HG03280 (cell line): ENCODE measurements around the gene PTCD1.
"Not testable (repeated sequence)": the region's sequence is repeated elsewhere in the genome, so short reads cannot be mapped to it uniquely, and the experiment has no call there.

Experiments
- ATAC-seq: cut with Tn5 transposase; IDR thresholded peaks from one replicate; pipeline ENCODE4 v1.9.1; 2021; ENCODE audit warnings: mild to moderate bottlenecking, moderate library complexity; ENCODE audit not compliant: unreplicated experiment

Gene PTCD1

DNA sequence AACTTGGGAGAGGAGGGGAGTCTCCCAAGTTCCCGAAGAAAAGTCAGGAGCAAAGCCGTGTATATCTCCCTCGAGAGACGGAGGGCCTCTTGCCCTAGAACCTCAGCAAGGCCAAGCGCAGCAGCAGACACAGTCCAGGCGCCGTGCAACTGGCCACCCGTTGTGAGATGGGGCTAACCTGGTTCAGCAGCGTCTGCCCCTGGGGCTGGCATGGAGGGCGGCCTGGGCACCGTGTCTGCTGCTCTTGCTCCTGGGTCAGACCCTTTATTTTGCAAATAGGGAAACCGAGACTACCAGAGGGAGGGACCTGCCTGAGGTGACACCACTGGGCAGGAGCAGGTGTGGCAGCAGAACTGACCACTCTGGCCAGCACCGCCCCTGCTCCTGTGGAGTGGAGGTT lies 13.9 kb upstream of the PTCD1 start:
- no peak for ATAC-seq

DNA sequence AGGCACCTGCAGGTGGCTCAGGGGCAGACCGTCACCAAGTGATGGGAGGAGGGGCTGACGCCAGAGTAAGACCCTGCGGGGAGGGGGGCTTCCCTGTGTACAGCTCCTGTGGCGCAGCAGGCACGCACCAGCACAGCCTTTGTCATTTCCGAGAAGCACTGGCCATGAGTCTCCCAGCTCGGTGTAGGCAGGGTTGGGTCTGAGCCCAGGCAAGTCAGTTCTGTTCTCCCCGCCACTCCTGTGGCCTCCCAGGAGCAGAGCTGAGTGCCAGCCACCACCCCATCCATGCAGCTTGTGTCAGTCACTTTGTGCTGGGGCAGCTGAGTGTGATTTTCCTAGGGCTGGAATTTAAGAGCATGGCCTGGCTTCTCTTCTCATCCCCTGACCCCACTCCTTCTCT lies 13.3 kb upstream of the PTCD1 start:
- no peak for ATAC-seq

DNA sequence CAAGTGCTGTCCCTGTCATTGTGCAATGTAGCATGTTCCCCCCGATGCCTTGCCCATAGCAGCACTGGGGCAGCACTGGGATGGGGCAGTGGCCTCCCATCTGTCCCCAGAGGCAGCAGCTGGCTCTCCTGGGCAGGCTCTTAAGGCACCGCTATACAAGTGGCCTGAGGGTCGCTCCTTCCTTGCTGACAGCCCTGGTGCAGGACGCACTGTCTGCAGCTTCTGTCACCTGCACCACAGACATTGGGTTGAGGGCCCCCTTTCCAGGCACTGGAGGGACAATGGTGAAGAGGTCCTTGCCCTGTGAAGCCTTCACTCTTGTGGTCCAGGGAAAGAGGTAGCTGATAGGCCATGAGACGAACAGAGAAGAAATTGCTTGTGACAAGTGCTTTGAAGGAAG lies 10.7 kb upstream of the PTCD1 start:
- no peak for ATAC-seq

DNA sequence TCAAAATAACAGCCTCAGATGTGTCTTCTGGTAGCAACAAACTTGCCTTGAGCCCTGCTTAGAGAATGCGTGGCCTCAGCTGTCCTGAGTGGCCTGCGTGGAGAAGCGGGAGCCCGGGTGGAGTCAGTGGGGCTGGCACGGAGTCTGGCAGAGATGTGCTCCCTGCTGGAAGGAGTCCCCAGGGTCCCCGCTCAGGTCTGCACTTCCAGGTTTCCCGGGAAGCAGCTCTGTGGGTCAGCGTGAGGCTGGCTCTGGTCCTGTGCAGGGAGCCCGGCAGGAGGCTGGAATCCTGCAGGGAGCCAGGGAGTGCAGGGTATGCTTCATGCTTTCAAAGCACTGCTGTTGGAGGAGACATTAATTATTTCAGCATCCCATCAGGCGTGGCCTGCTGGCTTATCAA lies 10.3 kb upstream of the PTCD1 start:
- no peak for ATAC-seq

DNA sequence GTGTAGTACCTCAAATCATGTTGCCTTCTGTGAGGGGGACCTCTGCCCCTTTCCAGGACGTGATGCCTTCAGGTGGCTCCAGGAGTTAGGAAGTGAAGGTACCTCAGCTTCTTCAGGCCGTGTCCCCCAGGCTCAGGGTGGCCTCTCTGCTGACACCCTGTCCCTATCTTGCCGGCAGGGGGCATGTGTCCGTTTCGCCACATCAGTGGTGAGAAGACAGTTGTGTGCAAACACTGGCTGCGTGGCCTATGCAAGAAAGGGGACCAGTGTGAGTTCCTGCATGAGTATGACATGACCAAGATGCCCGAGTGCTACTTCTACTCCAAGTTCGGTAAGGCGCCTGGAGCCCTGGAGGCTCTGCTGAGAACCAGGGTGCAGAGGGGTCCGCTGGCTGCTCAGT lies 9.3 kb upstream of the PTCD1 start:
- no peak for ATAC-seq

DNA sequence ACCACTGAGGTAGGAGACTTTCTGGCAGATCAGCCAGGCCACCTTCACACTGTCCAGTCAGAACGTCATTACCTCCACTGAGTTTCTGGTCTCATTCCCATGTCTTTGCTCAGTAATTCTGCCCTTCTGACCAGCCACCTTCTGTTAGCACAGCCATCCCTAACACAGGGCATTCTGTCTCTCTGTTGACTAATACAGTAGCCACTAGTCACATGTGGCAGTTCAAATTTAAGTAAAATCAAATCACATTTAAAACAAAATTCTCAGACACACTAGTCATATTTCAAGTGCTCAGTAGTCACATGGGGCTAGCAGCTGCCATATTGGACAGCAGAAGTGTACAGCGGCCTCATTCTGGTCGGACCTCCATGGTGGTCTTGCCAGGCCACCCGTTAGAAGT lies 7.5 kb upstream of the PTCD1 start:
- no peak for ATAC-seq

DNA sequence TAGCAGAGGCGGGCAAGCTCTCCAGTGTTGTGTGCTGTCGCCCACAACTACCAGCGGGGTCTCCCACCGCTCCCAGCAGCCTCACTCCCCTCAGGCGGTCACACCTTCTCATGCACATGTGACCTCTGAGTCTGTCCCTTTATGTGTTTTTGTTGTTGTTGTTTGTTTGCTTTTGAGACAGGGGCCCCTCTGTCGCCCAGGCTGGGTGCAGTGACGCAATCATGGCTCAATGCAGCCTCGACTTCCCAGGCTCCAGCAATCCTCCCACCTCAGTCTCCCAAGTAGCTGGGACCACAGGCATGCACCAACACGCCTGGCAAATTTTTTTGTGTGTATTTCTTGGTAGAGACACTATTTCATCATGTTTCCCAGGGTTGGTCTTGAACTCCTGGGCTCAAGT lies 1.6 kb upstream of the PTCD1 start:
- ATAC-seq: no peak

DNA sequence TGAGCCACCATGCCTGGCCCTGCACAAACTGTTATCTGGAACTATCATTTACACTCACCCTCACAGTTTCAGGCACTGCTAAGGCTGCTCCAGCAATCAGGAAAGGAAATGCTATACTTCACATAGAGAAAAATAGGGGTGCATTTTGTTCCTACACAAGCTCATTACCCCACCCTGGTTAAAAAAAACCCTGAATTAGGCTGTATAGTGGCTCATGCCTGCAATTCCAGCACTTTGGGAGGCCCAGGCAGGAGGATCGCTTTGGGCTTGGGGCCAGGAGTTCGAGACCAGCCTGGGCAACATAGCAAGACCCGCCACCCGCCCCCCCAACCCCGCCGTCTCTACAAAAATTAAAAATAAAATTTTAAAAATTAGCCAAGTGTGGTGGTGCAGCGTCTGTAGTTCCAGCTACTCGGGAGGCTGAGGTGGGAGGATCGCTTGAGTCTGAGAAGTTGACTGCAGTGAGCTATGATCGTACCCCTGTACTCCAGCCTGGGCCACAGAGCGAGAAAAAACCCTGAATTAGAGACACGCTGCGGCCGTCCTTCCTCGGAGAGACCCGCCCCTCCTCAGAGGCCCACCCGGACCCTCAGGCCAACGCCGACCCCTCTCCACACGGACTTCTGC lies 539 bp downstream of the PTCD1 start:
- ATAC-seq: no peak

DNA sequence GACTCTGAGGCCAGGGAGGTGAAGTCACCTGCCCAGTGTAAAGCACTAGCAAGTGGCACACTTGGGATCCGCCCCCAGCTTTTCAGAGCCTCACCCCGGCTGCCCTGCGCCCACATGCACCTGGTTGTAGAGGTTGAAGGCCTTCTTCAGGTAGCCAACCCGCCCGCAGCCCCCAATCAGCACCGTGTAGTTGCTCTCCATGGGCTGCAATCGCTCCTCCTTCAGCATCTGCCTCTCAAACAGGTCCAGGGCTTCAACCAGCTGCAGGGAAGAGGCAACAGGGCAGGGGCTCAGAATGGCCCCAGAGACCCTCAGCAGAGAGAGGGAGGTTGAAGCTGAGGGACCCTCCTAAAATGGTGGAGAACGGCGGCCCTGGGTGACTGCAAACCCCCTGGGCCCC lies 5.4 kb downstream of the PTCD1 start:
- no peak for ATAC-seq

DNA sequence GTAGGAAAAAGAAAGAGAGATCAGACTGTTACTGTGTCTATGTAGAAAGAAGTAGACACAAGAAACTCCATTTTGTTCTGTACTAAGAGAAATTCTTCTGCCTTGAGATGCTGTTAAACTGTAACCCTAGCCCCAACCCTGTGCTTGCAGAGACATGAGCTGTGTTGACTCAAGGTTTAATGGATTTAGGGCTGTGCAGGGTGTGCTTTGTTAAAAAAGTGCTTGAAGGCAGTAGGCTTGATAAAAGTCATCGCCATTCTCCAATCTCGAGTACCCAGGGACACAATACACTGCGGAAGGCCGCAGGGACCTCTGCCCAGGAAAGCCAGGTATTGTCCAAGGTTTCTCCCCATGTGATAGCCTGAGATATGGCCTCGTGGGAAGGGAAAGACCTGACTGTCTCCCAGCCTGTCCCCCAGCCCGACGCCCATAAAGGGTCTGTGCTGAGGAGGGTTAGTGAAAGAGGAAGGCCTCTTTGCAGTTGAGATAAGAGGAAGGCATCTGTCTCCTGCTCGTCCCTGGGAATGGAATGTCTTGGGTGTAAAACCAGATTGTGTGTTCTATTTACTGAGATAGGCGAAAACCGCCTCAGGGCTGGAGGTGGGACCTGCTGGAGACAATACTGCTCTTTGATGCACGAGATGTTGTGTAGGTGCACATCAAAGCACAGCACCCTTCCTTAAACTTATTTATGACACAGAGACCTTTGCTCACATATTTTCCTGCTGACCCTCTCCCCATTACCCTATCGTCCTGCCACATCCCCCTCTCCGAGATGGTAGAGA lies 6.7 kb downstream of the PTCD1 start:
- ATAC-seq: not testable (repeated sequence)

DNA sequence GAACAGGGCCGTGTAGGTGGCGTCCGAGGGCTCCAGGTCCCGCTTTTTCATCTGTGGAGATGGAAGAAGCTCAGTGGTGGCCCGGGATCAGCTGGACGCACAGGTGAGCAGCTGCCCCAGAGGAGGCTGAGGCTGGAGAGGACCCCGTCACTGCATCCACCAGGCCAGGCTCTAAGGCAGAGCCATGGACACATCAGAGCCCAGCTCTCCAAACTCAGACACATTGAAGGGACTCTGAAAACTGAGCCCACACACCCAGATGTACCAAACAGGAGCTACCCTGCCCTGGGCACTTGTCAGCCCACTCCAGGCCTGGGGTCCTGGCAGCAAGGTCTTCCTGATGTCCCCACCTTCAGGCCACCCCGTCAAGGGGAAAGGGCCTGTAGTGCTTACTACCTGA lies 8.8 kb downstream of the PTCD1 start:
- no peak for ATAC-seq

DNA sequence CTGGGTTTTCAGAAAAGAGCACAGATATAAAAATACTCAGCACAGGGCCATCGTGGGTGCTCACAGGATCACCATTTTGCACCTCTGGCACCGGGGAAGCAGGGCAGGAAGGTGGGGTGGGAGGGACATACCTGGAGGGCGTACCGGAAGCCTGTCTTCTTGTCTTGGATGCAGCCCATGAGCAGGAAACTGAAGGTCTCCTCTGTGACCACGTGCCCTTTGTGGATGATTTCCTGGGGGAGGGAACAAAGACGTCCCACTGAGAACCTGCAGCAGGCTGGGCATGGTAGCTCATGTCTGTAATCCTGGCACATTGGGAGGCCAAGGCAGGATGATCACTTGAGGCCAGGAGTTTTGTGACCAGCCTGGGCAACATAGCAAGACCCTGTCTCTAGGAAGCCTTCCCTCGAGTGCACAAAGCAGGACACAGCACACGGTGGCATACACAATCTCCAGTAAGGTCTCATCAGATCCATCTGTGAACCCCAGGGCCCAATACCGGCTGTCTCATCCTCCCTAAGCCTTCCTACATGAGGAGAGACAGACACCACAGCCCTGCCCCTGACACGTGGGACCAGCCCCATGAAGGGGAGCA lies 9.5 kb downstream of the PTCD1 start:
- ATAC-seq: no peak

DNA sequence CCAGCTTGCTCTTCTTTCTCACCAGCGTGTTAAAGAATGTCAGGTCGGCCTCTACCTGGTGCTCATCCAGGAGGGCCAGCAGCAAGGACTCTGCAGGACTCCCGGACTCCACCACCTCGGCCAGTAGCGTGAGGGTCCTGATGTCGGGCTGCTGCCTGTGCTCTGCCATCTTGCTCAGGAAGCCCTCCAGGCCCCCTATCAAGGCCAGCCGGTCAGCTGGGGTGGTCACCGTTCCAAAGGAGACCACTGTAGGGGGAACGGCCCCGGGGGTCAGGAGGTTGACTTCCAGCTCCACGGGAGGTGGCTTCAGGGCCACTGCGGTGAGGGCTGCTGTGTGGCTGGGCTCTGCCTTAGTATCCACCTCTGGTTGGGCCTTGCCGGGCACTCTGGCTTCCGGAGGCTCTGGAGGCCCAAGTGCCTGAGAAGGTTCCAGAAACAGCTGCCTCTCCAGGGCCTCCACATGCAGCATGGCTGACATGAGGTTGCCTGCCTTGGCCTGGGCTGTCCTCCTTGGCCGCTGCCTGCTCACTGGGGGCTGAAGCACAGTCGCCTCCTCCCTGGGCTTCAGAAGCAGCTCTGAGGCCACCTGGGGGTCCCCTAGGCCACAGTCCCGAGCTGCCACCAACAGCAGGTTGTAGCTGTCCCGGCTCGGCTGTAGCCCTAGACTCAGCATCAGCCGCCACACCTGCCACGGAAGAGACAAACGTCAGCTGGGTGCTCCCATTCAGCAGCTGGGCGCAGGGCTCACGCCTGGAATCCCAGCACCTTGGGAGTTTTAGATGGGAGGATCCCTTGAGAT lies 13.5 kb downstream of the PTCD1 start:
- no peak for ATAC-seq

DNA sequence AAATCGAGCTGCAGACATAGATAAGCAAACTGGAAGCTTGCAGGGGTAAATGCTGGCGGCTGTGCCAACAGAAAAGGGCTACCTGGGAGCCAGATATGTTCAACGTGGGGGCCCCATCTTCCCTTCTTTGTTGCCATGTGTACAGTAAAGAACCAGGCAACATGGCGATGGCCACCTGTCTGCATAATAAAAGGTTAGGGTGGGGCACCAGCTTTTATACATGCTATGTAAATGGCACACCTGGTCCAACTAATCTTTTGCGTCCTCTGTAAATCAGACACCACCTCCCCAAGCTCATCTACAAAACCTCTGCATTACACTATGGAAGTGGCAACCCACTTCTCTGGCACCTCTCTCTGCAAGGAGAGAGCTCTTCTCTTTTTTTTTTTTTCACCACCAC lies 16.0 kb downstream of the PTCD1 start:
- no peak for ATAC-seq

DNA sequence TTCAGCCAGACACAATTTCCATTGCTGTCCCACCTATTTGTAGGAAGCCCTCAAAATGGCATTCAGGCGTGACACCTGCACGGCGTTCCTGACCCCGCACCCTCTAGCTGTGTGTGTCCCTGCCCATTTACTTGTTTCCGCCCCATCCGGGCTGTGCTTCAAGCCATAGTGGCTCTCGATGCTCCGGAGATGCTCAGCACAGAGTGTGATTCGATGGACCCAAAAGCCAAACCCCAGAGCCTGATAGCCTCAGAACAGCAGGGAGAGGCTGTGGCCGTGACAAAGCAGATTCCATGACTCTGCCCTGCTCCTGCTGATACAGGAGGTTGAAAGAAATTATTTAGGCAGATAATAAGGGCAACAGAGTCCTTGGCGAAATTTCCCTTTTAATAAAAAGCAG lies 16.4 kb downstream of the PTCD1 start:
- no peak for ATAC-seq

DNA sequence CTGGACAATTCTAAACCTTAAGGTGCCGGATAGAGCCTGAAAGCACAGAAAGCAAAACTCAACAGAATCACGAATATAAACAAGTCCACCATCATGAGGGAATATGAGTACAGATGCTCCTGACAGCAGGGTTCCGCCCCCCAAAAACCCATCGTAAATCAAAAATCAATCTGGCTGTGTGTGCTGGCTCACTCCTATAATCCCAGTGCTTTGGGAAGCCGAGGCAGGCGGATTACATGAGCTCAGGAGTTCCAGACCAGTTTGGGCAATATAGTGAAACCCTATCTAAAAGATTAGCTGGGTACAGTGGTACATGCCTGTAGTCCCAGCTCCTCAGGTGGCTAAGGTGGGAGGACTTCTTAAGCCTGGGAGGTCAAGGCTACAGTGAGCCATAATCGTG lies 17.6 kb downstream of the PTCD1 start:
- no peak for ATAC-seq

DNA sequence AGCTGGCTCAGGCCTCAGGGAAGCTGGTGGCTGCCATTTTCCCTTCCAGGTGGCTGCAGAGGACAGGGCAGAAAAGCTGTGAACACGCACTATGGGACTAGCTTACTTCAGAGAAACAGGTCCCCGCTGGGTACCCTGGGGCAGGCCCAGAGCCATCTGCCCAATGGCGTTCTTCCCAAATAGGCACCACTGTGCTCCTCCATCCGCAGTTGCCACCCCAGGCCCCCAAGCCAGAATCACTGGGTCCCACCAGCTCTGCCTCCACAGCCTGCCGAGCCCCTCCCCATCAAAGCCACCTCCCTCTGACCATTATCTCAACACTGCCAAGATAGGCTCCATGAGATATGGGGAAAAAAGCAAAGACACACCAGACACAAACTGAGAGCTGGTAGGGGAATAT lies 18.4 kb downstream of the PTCD1 start:
- ATAC-seq: no peak

DNA sequence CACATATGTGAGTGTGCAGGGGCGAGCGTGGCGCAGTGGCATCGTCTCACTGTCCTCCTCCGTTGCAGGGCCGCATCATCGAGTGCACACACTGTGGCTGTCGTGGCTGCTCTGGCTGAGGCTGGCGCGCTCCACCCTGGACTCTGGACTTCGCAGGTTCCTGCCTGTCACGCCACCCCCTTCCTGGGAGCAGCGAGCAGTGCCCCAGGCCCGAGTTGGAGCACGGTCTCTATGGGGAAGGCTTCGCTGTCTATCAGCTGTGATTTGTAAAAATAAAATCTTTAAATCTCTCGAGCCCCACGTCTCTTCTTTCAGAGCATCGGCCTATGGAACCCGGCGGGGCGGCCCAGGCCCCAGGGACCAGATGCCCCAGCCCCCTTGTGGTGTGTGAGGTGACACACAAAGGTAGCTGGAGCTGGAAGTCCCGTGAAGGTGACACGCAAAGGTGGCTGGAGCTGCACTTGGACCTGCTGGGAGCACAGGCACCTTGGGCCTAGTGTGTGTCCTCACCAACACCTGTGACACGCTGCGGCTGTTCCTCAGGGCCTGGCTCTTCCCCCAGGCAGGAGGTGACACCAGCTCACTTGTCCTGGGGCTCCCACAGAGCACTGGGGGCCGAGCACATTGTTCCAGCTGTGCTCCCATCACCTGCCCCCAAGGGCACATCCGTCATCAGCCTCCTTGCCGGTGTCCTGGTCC lies 19.1 kb downstream of the PTCD1 start:
- no peak for ATAC-seq

DNA sequence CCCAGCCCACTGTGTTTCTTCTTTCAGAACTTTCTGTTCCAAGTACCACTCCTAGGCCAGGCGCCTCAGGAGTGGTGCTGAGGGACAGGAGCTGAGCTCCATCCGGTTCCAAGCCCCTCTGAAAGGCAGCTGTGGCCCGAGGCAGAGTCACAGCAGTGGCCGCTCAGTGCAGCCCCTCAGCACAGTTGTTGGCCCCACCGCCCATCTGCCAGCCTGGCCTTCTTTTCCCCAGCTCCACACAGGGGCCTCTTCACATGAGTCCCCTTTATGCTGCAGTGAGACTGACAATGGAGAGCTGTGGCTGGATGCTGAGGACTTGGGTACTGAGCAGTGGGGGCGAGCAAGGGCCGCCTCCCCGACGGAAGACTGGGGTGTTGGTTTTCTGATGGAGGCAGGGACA lies 20.3 kb downstream of the PTCD1 start:
- ATAC-seq: no peak

DNA sequence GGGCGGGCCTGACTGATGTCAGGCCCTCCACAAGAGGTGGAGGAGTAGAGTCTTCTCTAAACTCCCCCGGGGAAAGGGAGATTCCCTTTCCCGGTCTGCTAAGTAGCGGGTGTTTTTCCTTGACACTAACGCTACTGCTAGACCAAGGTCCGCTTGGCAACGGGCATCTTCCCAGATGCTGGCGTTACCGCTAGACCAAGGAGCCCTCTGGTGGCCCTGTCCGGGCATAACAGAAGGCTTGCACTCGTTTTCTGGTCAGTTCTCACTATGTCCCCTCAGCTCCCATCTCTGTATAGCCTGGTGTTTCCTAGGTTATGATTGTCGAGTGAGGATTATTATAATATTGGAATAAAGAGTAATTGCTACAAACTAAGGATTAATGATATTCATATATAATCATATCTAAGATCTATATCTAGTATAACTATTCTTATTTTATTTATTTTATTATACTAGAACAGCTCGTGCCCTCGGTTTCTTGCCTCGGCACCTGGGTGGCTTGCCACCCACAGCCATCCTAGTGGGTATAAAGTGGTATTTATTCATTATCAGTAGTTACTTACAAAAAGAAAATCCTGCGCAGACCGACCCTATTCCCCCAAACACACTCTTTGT lies 23.0 kb downstream of the PTCD1 start:
- not testable (repeated sequence) for ATAC-seq

DNA sequence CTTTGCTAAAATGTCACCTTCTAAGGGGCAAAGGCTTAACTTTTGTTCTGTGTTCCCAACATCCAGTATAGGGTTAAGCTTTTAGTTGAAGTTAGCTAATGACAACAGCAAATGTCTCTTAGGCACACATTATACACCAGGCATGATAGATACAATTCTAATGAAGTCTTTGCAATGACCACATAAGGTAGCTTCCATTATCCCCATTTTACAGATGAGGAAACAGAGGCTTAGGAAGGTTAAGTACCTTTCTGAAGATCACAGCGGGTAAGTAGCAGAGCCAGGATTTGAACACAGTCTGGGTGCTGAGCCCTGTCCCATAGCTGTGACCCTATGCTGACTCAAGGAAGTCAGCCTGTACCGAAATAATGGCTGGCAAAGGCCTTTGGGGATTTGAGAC lies 28.0 kb downstream of the PTCD1 start:
- ATAC-seq: no peak
